K562 (cell line): Measurements from ENCODE around the gene CDR2L. TPM values are rescaled to one million over a fixed set of nuclear protein-coding genes. Genes with fewer than 3 reads are reported as not detected.

Experiments used
- ATAC-seq: fragments of 200-7000 bp; cut with Tn5 transposase; 3 replicates; pipeline ENCODE4 v1.9.1; 2020; ENCODE audit warnings: moderate library complexity
- Bru-seq: library from RNA; stranded (reverse); fragments of 400-500 nt; gene quantifications from one replicate; lab custom pipeline; 2021; lab: Mats Ljungman, UMichigan
- BruChase-seq, 2 experiments: library from RNA; stranded (reverse); fragments of 400-500 nt; gene quantifications; one replicate each; lab custom pipeline; 2021; lab: Mats Ljungman, UMichigan
- BruUV-seq: library from RNA; stranded (reverse); fragments of 400-500 nt; replicated peaks from 2 replicates; lab custom pipeline; 2021; lab: Mats Ljungman, UMichigan
- CTCF ChIA-PET: fragments of 300-600 bp; formaldehyde crosslinking; extraction: SDS; loops from one replicate; lab custom pipeline; 2021; ENCODE audit warnings: low intra/inter-chr PET ratio; lab: Yijun Ruan, JAX
- POLR2A ChIA-PET: fragments of 300-600, 350-650 bp; sonication (Branson Sonifier 250); formaldehyde crosslinking; extraction: SDS; loops from one replicate; lab custom pipeline; 2021; ENCODE audit warnings: antibody characterized with exemption, inconsistent platforms; lab: Yijun Ruan, JAX
- DNase-seq, 4 experiments: peaks; one replicate each; pipeline versions ENCODE4 v3.0.0 to v3.0.0-alpha.2; 2011 to 2018; ENCODE audit warnings: low spot score in 3 of 4, mixed read lengths in 3 of 4; ENCODE audit errors: extremely low read depth in 1 of 4
- FAIRE-seq: peaks from 2 replicates; lab custom pipeline; 2011; peaks lifted over from hg19 to GRCh38; lab: Jason Lieb, UNC
- H2AFZ ChIP-seq: 2 replicates; pipeline ENCODE4 v1.6.0; 2011; ENCODE audit warnings: low read depth, low read length, control low read depth, inconsistent platforms
- H3K27ac ChIP-seq: fragments of 200-600 bp; 3 replicates; pipeline ENCODE4 v1.8.0; 2011; ENCODE audit warnings: low read depth, mild to moderate bottlenecking, control low read depth, inconsistent platforms, low read length, moderate library complexity, mixed read lengths; ENCODE audit errors: extremely low read depth
- H3K27me3 ChIP-seq, 2 experiments: fragments of 300-600 bp in 1 of 2; 2 replicates in 1 of 2; 3 replicates in 1 of 2; pipeline versions ENCODE4 v1.6.0 to v1.8.0; 2011; ENCODE audit warnings: inconsistent platforms in 2 of 2, low read length in 2 of 2, mild to moderate bottlenecking in 1 of 2, mixed read lengths in 1 of 2, moderate library complexity in 1 of 2; ENCODE audit not compliant: control insufficient read depth in 2 of 2, insufficient read depth in 2 of 2
- H3K36me3 ChIP-seq: fragments of 300-600 bp; 3 replicates; pipeline ENCODE4 v1.8.0; 2011; ENCODE audit warnings: mild to moderate bottlenecking, low read length, inconsistent platforms; ENCODE audit not compliant: control insufficient read depth, insufficient read depth
- H3K4me1 ChIP-seq, 2 experiments: fragments of 200-600 bp in 1 of 2; replicated peaks in 1 of 2; 2 replicates in 1 of 2; 3 replicates in 1 of 2; pipeline versions ENCODE4 v1.5.1 to v1.8.0; 2011; ENCODE audit warnings: inconsistent platforms in 2 of 2, low read length in 2 of 2, mild to moderate bottlenecking in 1 of 2, mixed read lengths in 1 of 2, moderate library complexity in 1 of 2; ENCODE audit not compliant: control insufficient read depth in 2 of 2, insufficient read depth in 2 of 2
- H3K4me2 ChIP-seq: 2 replicates; pipeline ENCODE4 v1.6.1; 2011; ENCODE audit warnings: low read length, control low read depth, inconsistent platforms, mixed read lengths; ENCODE audit not compliant: insufficient read depth
- H3K4me3 ChIP-seq: fragments of 200-600 bp; sonication (generic), shearing (Covaris generic); 2 replicates; pipeline ENCODE4 v1.5.1; 2016; ENCODE audit warnings: control low read depth, inconsistent platforms
- H3K79me2 ChIP-seq: fragments of 200-600 bp; 3 replicates; pipeline ENCODE4 v1.8.0; 2011; ENCODE audit warnings: low read length, inconsistent platforms; ENCODE audit not compliant: control insufficient read depth, insufficient read depth
- H3K9ac ChIP-seq, 2 experiments: 2 replicates each; pipeline versions ENCODE4 v1.6.0 to v1.6.1; 2011; ENCODE audit warnings: low read depth in 2 of 2, low read length in 2 of 2, control low read depth in 1 of 2, inconsistent platforms in 1 of 2, mild to moderate bottlenecking in 1 of 2, mixed read lengths in 1 of 2; ENCODE audit not compliant: insufficient read depth in 1 of 2
- H3K9me1 ChIP-seq: one replicate; pipeline ENCODE4 v1.6.0; 2011; ENCODE audit warnings: inconsistent platforms, mild to moderate bottlenecking, low read length, moderate library complexity; ENCODE audit not compliant: control insufficient read depth, insufficient read depth
- H3K9me3 ChIP-seq: replicated peaks from 2 replicates; pipeline ENCODE4 v1.5.1; 2011; ENCODE audit warnings: low read depth, low read length, inconsistent platforms; ENCODE audit not compliant: control insufficient read depth, insufficient read depth
- H4K20me1 ChIP-seq: replicated peaks from 2 replicates; pipeline ENCODE4 v1.6.1; 2011; ENCODE audit warnings: low read length, inconsistent platforms, mixed read lengths; ENCODE audit not compliant: control insufficient read depth, insufficient read depth
- ILF3 ChIP-seq: fragments of 450-650 bp; IDR thresholded peaks from 2 replicates; pipeline ENCODE4 v1.6.1; 2018; ENCODE audit warnings: antibody characterized with exemption, mild to moderate bottlenecking, moderate library complexity, borderline replicate concordance
- MCM7 ChIP-seq, 2 experiments: fragments of 450-650 bp; IDR thresholded peaks; 2 replicates each; pipeline ENCODE4 v1.6.1; 2016 to 2018
- NCOA6 ChIP-seq: fragments of 450-650 bp; IDR thresholded peaks from 2 replicates; pipeline ENCODE4 v1.6.1; 2017; ENCODE audit warnings: mild to moderate bottlenecking
- STAG1 ChIP-seq: sonication (generic); formaldehyde crosslinking; IDR thresholded peaks from 2 replicates; pipeline ENCODE4 v1.5.0; 2020; ENCODE audit warnings: missing genetic modification reagents, borderline replicate concordance
- TCFL5 ChIP-seq: fragments of 250-450 bp; sonication (Bioruptor Pico); conservative IDR thresholded peaks from 2 replicates; pipeline ENCODE4 v1.6.1; 2021; ENCODE audit warnings: mild to moderate bottlenecking, moderate library complexity, matching md5 sums
- TRIM28 ChIP-seq: fragments of 450-650 bp; IDR thresholded peaks from 2 replicates; pipeline ENCODE4 v1.6.1; 2017
- ZNF274 ChIP-seq: IDR thresholded peaks from 2 replicates; pipeline ENCODE4 v1.6.1; 2011; ENCODE audit warnings: low read depth, mild to moderate bottlenecking, low read length, moderate library complexity, borderline replicate concordance
- ZNF583 ChIP-seq: fragments of 250-450 bp; sonication (Bioruptor Pico); IDR thresholded peaks from 2 replicates; pipeline ENCODE4 v1.4.0; 2020
- WGBS: fragments of 100-300 bp; shearing (Covaris generic); methylation state at CpG from one replicate; pipeline ENCODE4 v1.1.6; 2016; ENCODE audit warnings: low coverage, mixed read lengths; ENCODE audit not compliant: insufficient coverage; ENCODE audit errors: missing lambda C conversion rate; 5-methylcytosine and 5-hydroxymethylcytosine counted together
- in situ Hi-C: fragments of 300-500 bp; cut with MboI; formaldehyde crosslinking; loops from 4 replicates; pipeline ENCODE4 v1.15.0; 2018; ENCODE audit warnings: inconsistent platforms, mixed read lengths
- intact Hi-C: fragments of 100-400 bp; cut with micrococcal nuclease; formaldehyde crosslinking; loops from 2 replicates; pipeline ENCODE4 v1.14.2; 2022
- long read RNA-seq, 3 experiments: library from polyadenylated mRNA in 2 of 3; library from RNA in 1 of 3; unstranded in 2 of 3; stranded (forward) in 1 of 3; transcript quantifications; one replicate each; pipeline ENCODE4 v2.0.0, GENCODE V29; 2019 to 2022
- polyA minus RNA-seq, 3 experiments: library from RNA; depleted of rRNA, polyadenylated mRNA; stranded (reverse); fragments of >200 nt; gene quantifications; 2 replicates each; pipeline ENCODE4 v1.2.3, GENCODE V29; 2011
- polyA plus RNA-seq, 8 experiments: library from polyadenylated mRNA; depleted of rRNA in 4 of 8; stranded (reverse) in 5 of 8; unstranded in 3 of 8; fragments of >200 nt; fragmentation: Nextera tagmentation in 2 of 8; fragmentation: Illumina TruSeq in 1 of 8; extraction: Ambion mirVana in 2 of 8; extraction: Trizol in 1 of 8; gene quantifications; 2 replicates each; pipeline versions ENCODE4 v1.2.1 to v1.2.3, GENCODE V29; 2011 to 2014; ENCODE audit warnings: inconsistent platforms in 1 of 8, missing spikeins in 1 of 8
- total RNA-seq, 7 experiments: library from RNA; depleted of rRNA in 6 of 7; stranded (reverse); fragments of >200 nt in 6 of 7; fragmentation: Illumina TruSeq in 2 of 7; extraction: Trizol in 2 of 7; gene quantifications; 2 replicates each; pipeline versions ENCODE4 v1.2.1 to v1.2.3, GENCODE V29; 2011 to 2021; ENCODE audit warnings: low replicate concordance in 1 of 7
- TF ChIP-seq, protein P1 (sequence below): sonication (generic); formaldehyde crosslinking; IDR thresholded peaks from 2 replicates; pipeline ENCODE4 v1.8.0; 2022; ENCODE audit warnings: missing genetic modification reagents, mild to moderate bottlenecking, borderline replicate concordance
- TF ChIP-seq, protein P2 (sequence below): fragments of 250-450 bp; sonication (Bioruptor Pico); IDR thresholded peaks from 2 replicates; pipeline ENCODE4 v1.4.0; 2020
- TF ChIP-seq, protein P3 (sequence below): sonication (generic); formaldehyde crosslinking; IDR thresholded peaks from 2 replicates; pipeline ENCODE4 v1.8.1; 2023; ENCODE audit warnings: mild to moderate bottlenecking, missing genetic modification reagents
- TF ChIP-seq, protein P4 (sequence below): fragments of 450-650 bp; IDR thresholded peaks from 2 replicates; pipeline ENCODE4 v1.6.1; 2016; ENCODE audit warnings: antibody characterized with exemption

The CDR2L gene
- total RNA-seq (2011; cell fraction: chromatin; rRNA removed; ENCODE audit: low replicate concordance): 1.3 and 5.0 TPM in 2 replicates
- 3.9 and 4.0 TPM in 2 replicates for total RNA-seq (2011; cell fraction: nucleolus; rRNA removed)
- total RNA-seq (2011; cell fraction: nucleoplasm; rRNA removed): 2.5 and 3.4 TPM in 2 replicates
- total RNA-seq (2014; rRNA removed): 8.8 and 9.8 TPM in 2 replicates
- 2.0 and 2.7 TPM in 2 replicates for total RNA-seq (2014; rRNA removed; fragmentation: Illumina TruSeq; extraction: Trizol)
- 4.0 and 4.3 TPM in 2 replicates for total RNA-seq (2015; rRNA removed; fragmentation: Illumina TruSeq; extraction: Trizol)
- total RNA-seq (2021): 15.5 and 16.0 TPM in 2 replicates
- 3.1 and 5.5 TPM in 2 replicates for polyA plus RNA-seq (2011; rRNA removed)
- polyA plus RNA-seq (2011; cell fraction: cytosol; rRNA removed): 6.0 and 8.6 TPM in 2 replicates
- 6.9 and 7.8 TPM in 2 replicates for polyA plus RNA-seq (2011; cell fraction: nucleus; rRNA removed)
- polyA plus RNA-seq (2012): 6.1 and 7.1 TPM in 2 replicates
- 7.3 and 8.9 TPM in 2 replicates for polyA plus RNA-seq (2014; fragmentation: Illumina TruSeq; extraction: Trizol)
- polyA plus RNA-seq (2014; fragmentation: Nextera tagmentation; extraction: Ambion mirVana): 1 to 10 TPM; 5.3 to 8.2 TPM
- 8.0 and 9.8 TPM in 2 replicates for polyA plus RNA-seq (2014; rRNA removed)
- 1.8 and 2.2 TPM in 2 replicates for polyA minus RNA-seq (2011; rRNA and poly(A)+ RNA removed)
- polyA minus RNA-seq (2011; cell fraction: cytosol; rRNA and poly(A)+ RNA removed): 4.5 and 6.5 TPM in 2 replicates
- polyA minus RNA-seq (2011; cell fraction: nucleus; rRNA and poly(A)+ RNA removed): 1.5 and 1.7 TPM in 2 replicates
- percentile 58 among the genes with signal in this experiment for Bru-seq, nascent RNA
- BruChase-seq, experiment 1, labeled RNA remaining after a 2-hour chase: percentile 54 among the genes with signal in this experiment
- percentile 55 among the genes with signal in this experiment for BruChase-seq, experiment 2, labeled RNA remaining after a 6-hour chase
- long read RNA-seq, experiment 1, transcript CDR2L-201 (5 exons, 3,536 nt): major isoform, 7 of 54 reads
- long read RNA-seq, experiment 1, partial matches to known transcripts: 0 of 54 reads
- long read RNA-seq, experiment 1, other reads (novel, unspliced or antisense): 47 of 54 reads
- long read RNA-seq, experiment 2, transcript CDR2L-201 (5 exons, 3,536 nt): major isoform, 7 of 23 reads
- long read RNA-seq, experiment 2, partial matches to known transcripts: 13 of 23 reads
- long read RNA-seq, experiment 2, other reads (novel, unspliced or antisense): 3 of 23 reads
- long read RNA-seq, experiment 3, partial matches to known transcripts: 0 of 6 reads
- long read RNA-seq, experiment 3, other reads (novel, unspliced or antisense): 4 of 6 reads

DNA sequence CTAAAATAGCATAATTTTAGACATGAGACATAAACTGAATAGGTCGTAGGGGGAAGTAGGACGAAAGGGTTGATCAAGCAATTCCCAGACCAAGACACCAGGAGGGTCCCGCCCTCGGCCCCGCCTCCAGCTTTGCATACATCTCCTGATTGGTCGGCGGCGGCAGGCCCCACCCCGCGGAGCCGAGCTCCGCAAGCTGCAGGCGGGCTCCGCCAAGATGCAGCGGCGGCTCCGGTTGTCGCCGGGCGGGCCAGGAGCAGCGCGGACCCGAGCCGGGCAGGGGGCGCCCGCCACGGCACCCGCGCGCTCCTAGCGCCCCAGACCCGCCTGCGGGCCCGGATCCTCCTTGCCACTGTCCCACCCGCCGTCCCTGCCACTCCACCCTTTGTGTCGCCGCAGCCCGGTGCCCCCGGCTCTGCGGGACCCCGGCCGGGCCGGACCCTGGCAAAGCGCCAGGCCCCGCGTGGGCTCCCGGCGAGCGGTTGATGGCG, at the start of gene CDR2L:
TSS of gene CDR2L (plus strand) at position 215 of the 491 bp plus-strand sequence. CDS start 412 bp downstream, outside the sequence.
- peak; percentile 90 for FAIRE-seq
- CTCF ChIA-PET: interaction anchor here (0.6 to 1.1 kb wide), 3 partner anchors 19 to 85 kb away, joined by 3 to 5 read pairs (median 4); no protein-coding TSS in a partner anchor
- TF ChIP-seq ZNF583: 0 out of 2 replicates have a peak, but pooled peaks have one; percentile 51
- TF ChIP-seq, protein P1, sequence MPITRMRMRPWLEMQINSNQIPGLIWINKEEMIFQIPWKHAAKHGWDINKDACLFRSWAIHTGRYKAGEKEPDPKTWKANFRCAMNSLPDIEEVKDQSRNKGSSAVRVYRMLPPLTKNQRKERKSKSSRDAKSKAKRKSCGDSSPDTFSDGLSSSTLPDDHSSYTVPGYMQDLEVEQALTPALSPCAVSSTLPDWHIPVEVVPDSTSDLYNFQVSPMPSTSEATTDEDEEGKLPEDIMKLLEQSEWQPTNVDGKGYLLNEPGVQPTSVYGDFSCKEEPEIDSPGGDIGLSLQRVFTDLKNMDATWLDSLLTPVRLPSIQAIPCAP: no peak
- TF ChIP-seq STAG1 (CRISPR knock-in tag): peak; percentile 4; the same call in 1 of the 2 replicates
- peak; percentile 92; the same call in 1 of the 2 replicates for TF ChIP-seq ILF3
- TF ChIP-seq, protein P2, sequence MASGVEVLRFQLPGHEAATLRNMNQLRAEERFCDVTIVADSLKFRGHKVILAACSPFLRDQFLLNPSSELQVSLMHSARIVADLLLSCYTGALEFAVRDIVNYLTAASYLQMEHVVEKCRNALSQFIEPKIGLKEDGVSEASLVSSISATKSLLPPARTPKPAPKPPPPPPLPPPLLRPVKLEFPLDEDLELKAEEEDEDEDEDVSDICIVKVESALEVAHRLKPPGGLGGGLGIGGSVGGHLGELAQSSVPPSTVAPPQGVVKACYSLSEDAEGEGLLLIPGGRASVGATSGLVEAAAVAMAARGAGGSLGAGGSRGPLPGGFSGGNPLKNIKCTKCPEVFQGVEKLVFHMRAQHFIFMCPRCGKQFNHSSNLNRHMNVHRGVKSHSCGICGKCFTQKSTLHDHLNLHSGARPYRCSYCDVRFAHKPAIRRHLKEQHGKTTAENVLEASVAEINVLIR: no peak
- TF ChIP-seq NCOA6: no peak
- no peak for TF ChIP-seq MCM7 (IDR thresholded peaks at IDR 0.05)
- TF ChIP-seq, protein P3, sequence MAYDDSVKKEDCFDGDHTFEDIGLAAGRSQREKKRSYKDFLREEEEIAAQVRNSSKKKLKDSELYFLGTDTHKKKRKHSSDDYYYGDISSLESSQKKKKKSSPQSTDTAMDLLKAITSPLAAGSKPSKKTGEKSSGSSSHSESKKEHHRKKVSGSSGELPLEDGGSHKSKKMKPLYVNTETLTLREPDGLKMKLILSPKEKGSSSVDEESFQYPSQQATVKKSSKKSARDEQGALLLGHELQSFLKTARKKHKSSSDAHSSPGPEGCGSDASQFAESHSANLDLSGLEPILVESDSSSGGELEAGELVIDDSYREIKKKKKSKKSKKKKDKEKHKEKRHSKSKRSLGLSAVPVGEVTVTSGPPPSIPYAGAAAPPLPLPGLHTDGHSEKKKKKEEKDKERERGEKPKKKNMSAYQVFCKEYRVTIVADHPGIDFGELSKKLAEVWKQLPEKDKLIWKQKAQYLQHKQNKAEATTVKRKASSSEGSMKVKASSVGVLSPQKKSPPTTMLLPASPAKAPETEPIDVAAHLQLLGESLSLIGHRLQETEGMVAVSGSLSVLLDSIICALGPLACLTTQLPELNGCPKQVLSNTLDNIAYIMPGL (CRISPR knock-in tag): 0 out of 2 replicates have a peak, but pooled peaks have one; percentile 53
- TF ChIP-seq TCFL5 (CRISPR knock-in tag): no peak
- no peak for TF ChIP-seq ZNF274
- no peak for TF ChIP-seq TRIM28
- TF ChIP-seq, protein P4, sequence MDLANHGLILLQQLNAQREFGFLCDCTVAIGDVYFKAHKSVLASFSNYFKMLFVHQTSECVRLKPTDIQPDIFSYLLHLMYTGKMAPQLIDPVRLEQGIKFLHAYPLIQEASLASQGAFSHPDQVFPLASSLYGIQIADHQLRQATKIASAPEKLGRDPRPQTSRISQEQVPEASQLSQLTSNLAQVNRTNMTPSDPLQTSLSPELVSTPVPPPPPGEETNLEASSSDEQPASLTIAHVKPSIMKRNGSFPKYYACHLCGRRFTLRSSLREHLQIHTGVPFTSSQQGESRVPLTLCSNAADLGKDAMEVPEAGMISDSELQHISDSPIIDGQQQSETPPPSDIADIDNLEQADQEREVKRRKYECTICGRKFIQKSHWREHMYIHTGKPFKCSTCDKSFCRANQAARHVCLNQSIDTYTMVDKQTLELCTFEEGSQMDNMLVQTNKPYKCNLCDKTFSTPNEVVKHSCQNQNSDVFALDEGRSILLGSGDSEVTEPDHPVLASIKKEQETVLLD: no peak

More for the DNA sequence above, at the start of gene CDR2L:
- Histone ChIP-seq H4K20me1 (peaks cover 7% of the 10 kb centered on the region; the same call in 1 of the 2 replicates), H3K4me2 (peak within 1 kb of the TSS; percentile 94), H2AFZ (peak within 1 kb of the TSS; percentile 94), H3K79me2 (peaks cover 13% of the 10 kb centered on the region; the same call in 2 of the 3 replicates), H3K9me1 (no peaks in the 10 kb centered on the region), H3K27ac (peak within 1 kb of the TSS; percentile 75), H3K36me3 (no peaks in the 10 kb centered on the region), H3K9ac (peak within 1 kb of the TSS; percentile 69 to 93), H3K4me3 (peak within 1 kb of the TSS; percentile 83), H3K4me1 (peaks cover 12 to 38% of the 10 kb centered on the region in 2 experiments; a peak in 4 of 5 replicates), H3K27me3 (no peaks in the 10 kb centered on the region), H3K9me3 (no peaks in the 10 kb centered on the region)
- POLR2A ChIA-PET: interaction anchor here (0.6 to 6.4 kb wide), 10 partner anchors 13 to 750 kb away, joined by 3 to 56 read pairs (median 4); partner anchors contain the start of gene MRPL58
- intact Hi-C loops: no loop called here
- WGBS: under 1% methylated on average over 50 of the region's 51 CpGs
- no TSS peak for BruUV-seq
- peak; percentile 96 to 97 (median 96) for DNase-seq
- in situ Hi-C loops: no loop called here
- peak; percentile 95 for ATAC-seq
